GM18870 (cell line): ENCODE results near the gene C10orf53.

ENCODE experiments used
- ATAC-seq: cut with Tn5 transposase; IDR thresholded peaks from one replicate; pipeline ENCODE4 v1.9.1; 2021; ENCODE audit warnings: moderate library complexity; ENCODE audit not compliant: unreplicated experiment

C10orf53 gene

GRCh38 chr10:49679480-49679893, at the start of gene C10orf53:
Gene C10orf53, plus strand, starts transcription at chr10:49679651. Its CDS starts 47 bp downstream, at chr10:49679698.
- no peak for ATAC-seq

DNA sequence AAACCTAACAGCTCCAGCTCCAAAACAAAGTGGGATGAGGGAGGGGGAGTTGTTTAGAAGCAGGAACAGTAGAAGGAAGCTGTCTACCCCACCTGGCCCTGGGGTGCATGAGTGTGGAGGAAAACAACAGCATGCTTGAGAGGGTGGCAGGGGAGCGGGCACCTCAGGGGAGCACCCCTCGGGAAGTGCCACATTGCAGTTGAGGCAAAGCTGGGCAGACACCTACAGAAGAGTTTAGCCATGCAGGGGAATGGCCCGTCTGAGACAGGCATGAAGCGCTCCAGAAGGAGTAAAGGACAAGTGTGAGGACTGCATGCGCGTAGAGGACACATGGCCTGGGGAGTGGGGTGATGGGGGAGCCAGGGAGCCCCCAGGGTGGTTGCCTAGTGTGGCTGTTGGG, 47.5 kb upstream of the C10orf53 start:
- no peak for ATAC-seq

- ATAC-seq, result no peak
These were observed 46.8 kb upstream of the C10orf53 start for GRCh38 chr10:49632406-49633317.

DNA sequence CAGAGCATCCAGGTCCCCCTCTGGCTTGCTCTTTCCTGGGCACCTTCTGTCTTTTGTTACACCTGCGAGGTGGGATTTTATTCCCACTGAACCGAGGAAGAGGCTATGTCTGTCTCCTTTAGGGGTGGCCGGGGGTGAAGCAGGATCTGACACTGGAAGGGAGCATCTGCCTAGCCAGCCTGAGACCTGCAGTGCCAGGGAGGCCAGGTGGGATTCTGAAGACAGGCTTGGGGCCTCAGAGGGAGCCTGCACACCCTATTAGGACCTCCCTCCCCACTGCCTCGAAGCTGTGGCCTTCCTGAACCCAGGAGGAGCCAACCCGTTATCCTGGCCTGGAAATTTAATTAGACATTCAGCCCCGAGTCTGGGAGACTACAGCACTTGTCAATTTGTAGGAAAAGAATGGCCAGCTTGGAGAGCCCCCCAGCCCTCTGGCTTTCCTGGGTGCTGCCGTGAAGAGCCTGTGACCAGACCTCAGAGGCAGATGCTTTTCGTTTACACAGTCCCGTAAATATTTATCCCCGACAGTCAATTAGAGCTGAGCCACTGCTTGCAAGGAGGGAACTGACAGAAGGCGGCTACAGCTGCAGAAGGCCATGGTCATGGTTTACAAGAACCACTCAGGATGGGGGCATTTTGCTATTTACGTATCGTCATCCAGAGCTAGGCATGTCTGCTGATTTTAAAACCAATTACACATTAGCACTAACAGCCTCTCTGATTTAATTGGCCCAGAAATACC, 46.0 kb upstream of the C10orf53 start:
- no peak for ATAC-seq

GRCh38 chr10:49634069-49634660, 45.3 kb upstream of the C10orf53 start:
- no peak for ATAC-seq

GRCh38 chr10:49642311-49642710, 37.1 kb upstream of the C10orf53 start:
- no peak for ATAC-seq

GRCh38 chr10:49643241-49644034, 36.0 kb upstream of the C10orf53 start:
- no peak for ATAC-seq

GRCh38 chr10:49644035-49644646, 35.3 kb upstream of the C10orf53 start:
- ATAC-seq, result no peak

GRCh38 chr10:49645417-49645816, 34.0 kb upstream of the C10orf53 start:
- no peak for ATAC-seq

- ATAC-seq, result no peak
These were observed 33.3 kb upstream of the C10orf53 start for GRCh38 chr10:49645871-49646870.

GRCh38 chr10:49647554-49647953, 31.9 kb upstream of the C10orf53 start:
- ATAC-seq, result no peak

DNA sequence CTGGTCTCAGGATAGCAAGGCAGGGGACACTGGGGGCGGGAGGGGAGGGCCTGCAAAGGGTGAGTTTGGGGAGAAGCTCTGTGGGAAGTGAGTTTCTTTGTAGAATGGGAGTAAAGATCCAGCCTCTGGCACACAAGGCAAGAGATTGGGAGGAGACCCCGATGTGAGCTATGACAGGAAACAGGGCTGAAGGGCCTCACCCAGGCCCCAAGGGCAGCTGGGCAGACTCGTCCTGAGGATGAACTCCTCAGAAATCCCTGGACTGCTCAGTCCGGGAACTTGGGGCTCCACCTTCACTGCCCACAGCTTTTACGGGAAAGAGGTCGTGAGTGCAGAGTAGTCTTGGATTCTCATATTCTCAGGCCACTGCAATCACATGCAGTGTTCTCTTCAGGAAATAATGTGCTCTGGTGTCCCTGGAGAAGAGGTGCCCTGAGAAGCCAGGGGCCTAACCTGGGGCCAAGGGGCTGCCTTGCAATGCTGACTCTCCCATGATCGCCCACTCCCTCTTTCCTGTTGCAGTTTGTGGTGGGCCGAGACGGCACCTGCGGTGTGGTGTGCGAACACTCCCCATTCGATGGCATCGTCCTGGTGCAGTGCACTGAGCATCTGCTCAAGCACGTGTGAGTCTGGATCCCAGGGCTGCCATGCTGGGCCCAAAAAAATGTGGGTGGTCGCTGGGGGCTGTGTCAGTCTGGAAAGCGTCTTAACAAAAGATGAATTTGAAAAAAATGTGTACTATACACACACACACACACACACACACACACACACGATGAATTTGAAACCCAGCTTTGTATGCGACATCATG, 31.3 kb upstream of the C10orf53 start:
- ATAC-seq, result no peak

- ATAC-seq, result no peak
These were observed 30.2 kb upstream of the C10orf53 start for GRCh38 chr10:49649294-49649693.

- ATAC-seq, result no peak
These were observed 29.3 kb upstream of the C10orf53 start for GRCh38 chr10:49649936-49650723.

DNA sequence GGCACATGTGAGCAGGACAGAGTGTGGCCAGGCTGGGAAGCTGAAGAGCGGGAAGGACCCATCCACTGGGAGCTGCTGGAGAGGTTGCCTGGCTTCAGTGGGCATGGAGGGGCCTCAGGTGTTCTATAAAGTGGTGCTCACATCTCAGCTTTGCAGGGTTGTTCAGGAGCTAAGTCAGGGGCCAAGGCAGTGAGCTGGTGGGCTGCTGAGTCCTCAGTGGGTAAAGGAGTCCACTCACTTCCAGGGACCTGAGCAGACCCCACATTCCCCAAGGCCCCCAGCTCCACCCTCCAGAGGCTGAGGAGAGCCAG, 28.8 kb upstream of the C10orf53 start:
- ATAC-seq, result no peak

DNA sequence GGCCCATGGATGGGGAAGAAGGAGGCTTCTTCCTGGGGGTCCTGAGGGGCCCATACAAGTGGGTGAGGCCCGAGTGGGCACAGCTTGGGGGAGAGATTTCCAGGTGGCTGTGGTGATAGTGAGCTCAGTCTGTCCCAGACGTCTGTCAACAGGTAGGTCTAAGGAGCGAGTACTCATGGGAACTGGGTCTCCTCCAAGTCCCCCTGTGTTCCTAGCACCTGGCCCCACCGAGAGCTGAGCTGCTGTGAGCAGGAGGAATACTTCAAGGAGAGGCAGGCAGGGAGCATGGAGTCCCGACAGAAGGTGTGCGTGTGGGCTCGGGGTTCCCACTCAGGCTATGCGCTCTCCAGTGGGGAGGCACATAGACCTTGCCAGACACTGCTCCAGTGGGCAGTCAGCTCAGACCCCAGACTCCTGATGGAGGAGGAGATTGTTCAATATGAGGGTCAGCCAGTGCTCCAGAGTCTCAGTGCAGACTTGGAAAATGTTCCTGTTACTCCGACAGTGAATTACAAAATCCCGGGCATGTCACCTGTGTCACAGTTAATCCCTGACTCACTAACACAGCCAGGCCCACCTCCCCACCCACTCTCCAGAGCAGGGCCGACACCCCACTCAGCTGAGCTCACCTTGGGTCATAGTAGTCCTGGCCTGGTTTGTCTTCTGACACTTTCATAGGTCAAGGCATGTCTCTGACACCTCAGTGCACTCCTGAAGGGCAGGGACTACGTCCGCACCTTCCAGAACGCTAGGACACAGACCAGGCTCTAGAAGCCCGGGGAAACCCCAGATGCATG, 28.2 kb upstream of the C10orf53 start:
- no peak for ATAC-seq

DNA sequence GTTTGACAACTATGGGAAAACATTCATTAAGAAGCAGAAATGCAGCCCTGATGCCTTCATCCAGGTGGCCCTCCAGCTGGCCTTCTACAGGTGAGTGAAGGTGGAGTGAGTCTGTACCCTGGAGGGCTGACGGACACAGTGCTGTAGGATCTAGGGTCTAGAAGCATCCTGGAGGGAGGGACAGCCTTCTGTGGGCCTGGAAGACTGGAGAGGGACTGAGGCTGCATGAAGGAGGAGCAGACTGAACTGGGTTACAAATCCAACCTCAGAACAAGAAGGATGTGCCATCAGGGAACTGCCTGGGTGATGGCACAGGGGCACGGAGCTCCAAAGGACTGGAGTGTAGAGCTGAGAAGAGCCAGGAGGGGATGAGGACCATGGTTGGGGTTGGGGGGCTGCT, 27.5 kb upstream of the C10orf53 start:
- no peak for ATAC-seq
